DND-41 (cell line): Measurements from ENCODE around the gene HSDL2.

Experiments used
- CTCF ChIP-seq: IDR thresholded peaks from 2 replicates; pipeline ENCODE4 v1.5.1; 2012; ENCODE audit warnings: borderline replicate concordance, low read length, moderate library complexity, mild to moderate bottlenecking; ENCODE audit not compliant: poor library complexity, severe bottlenecking; ENCODE audit errors: extremely low read depth
- EZH2 ChIP-seq: IDR thresholded peaks from 3 replicates; pipeline ENCODE4 v1.6.1; 2012; ENCODE audit warnings: borderline replicate concordance, low read depth, mild to moderate bottlenecking, moderate library complexity, low read length, inconsistent platforms; ENCODE audit not compliant: severe bottlenecking

- TF ChIP-seq CTCF: no peak
- TF ChIP-seq EZH2: no peak
Observed at GRCh38 chr9:112446080-112446479, 66.2 kb downstream of the HSDL2 start.
